GM12872 (cell line): ENCODE data around the gene PDE8B.

Experiments
- CTCF ChIP-seq: IDR thresholded peaks from 3 replicates; pipeline ENCODE4 v1.5.1; 2011; ENCODE audit warnings: low read depth, mild to moderate bottlenecking, low read length, moderate library complexity; ENCODE audit not compliant: insufficient read depth

PDE8B gene

DNA sequence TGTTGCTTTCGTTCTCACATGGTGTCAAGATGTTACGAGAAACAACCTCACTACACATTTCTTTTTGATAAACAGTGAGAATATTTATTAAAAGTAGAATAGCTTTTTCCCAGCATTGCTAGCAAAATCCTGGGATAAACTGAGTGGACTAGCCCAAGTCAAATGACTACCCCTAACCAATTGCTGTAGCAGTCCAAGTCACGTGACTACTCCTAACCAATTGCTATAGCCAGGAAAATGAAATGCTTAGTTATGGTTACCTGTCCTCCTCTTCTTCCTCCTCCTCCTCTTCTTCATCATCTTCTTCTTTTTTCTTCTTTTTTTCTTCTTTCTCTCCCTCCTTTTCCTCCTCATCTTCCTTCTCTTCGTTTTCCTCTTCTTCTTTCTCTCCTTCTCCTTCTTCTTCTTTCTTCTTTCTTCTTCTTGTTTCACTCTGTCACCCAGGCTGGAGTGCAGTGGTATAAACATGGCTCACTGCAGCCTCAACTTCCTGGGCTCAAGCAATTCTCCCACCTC, 85.4 kb downstream of the PDE8B start:
- no peak for TF ChIP-seq CTCF

GRCh38 chr5:77298146-77298545, 87.7 kb downstream of the PDE8B start:
- TF ChIP-seq CTCF, result no peak

GRCh38 chr5:77300451-77300850, 90.0 kb downstream of the PDE8B start:
- TF ChIP-seq CTCF, result no peak

DNA sequence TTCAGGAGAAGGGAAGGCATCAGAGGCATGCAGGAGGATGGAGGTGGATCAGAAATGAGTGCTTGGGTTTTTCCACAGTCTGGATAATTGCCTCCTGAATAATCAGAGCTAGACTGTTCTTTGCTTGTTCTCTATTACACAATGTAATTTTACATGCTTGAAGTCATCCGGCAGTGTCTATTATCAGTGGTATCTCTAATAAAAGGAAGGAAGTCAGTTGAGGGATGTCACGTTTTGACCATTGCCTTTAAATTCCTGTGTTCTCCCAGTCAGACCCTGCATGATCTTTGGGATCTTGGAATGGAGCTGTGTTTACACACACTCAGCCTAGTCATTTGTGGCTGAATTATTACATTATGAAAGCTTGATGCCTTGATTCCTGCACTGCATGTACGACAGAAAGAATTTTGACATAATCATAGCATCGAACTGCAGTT, 91.0 kb downstream of the PDE8B start:
- no peak for TF ChIP-seq CTCF

- TF ChIP-seq CTCF, result no peak
Measured at GRCh38 chr5:77302247-77302646, 91.8 kb downstream of the PDE8B start.

DNA sequence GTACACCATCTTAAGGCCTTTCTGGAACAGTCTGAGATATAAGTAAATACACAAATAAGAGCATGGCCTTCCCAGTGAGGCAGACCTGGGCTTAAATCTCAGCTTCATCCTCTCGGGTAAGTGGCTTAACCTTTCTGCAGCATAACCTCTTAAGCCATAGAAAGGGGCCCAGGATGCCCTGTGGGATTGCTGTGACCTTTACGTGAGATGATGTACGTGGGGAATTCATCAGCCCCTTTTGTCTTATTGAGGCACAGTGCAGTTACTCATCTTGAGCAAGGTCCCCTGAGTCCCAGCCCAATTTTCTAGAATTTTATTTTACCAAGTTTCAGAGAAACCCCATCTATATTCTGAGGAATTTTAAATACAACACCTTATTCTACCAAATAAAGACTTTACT, 92.2 kb downstream of the PDE8B start:
- no peak for TF ChIP-seq CTCF

DNA sequence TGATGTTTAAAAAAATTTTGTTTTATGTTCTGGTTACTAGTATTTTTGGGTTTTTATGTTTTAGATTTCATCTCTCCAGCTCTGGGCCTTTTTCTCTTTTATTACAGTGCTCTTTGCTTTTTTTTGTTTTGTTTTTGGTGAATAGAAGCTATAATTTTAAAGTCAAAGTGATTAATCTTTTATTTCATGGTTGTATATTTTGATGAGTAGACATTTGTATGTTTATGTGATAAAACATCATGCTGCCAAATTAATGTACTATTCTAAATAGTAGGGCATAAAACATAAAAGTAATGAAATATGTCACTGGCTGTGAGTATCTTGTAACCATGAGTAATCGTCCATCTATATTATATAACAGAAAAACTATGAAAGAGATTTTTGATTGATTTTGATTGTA, 93.9 kb downstream of the PDE8B start:
- TF ChIP-seq CTCF, result no peak

DNA sequence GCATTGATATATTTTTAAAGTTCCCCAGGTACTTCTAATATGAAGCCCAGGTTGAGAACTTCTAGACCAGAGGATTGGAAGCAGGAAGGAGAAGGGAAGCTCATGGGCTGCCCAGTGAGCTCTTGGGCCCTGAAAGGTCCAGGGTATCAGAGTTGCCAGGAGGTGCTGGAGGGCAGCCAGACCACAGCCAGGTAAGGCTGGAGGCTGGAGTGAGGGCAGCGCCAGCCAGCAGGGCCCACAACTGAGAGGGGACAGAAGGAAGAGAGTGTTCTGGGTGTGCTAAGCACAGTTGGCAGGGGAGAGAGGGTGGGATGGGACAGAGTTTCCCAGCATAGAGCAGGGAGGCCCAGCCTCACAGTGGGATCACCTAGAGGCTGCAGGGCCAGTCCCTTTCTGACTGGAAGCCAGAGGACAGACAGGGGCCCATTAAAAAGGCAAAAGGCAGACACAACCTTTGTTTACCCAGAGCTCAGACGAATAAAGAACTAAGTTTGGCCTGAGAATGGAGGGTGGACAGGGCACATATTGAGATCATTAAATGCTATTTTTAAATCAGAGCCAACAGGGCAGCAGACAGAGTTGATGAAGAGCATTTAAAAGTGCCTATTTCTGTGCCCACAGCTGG, 94.9 kb downstream of the PDE8B start:
- TF ChIP-seq CTCF, result no peak
